Fibroblast of skin of scalp (primary cell): ENCODE measurements around the gene ZC3H6.
"Not testable (repeated sequence)": the region's sequence is repeated elsewhere in the genome, so short reads cannot be mapped to it uniquely, and the experiment has no call there.

ENCODE experiments used
- DNase-seq: peaks from one replicate; pipeline ENCODE4 v3.0.0-alpha.2; 2013

ZC3H6 gene

GRCh38 chr2:112339986-112340385, 64.6 kb downstream of the ZC3H6 start:
- no peak for DNase-seq

- DNase-seq = no peak
Measured at GRCh38 chr2:112340475-112341267, 65.3 kb downstream of the ZC3H6 start.

- DNase-seq = peak; percentile 5
Measured at GRCh38 chr2:112342067-112342550, 66.7 kb downstream of the ZC3H6 start.

- no peak for DNase-seq
Measured at GRCh38 chr2:112343827-112344585, 68.6 kb downstream of the ZC3H6 start.

GRCh38 chr2:112345030-112346027, 69.9 kb downstream of the ZC3H6 start:
- no peak for DNase-seq

GRCh38 chr2:112352292-112352691, 76.9 kb downstream of the ZC3H6 start:
- not testable (repeated sequence) for DNase-seq

- DNase-seq = not testable (repeated sequence)
Measured at GRCh38 chr2:112352809-112353603, 77.6 kb downstream of the ZC3H6 start.

- not testable (repeated sequence) for DNase-seq
Measured at GRCh38 chr2:112354335-112354734, 78.9 kb downstream of the ZC3H6 start.

- not testable (repeated sequence) for DNase-seq
Measured at GRCh38 chr2:112360055-112360454, 84.7 kb downstream of the ZC3H6 start.
